Smooth muscle cell of the brain vasculature (primary cell): ENCODE measurements around the gene ADH4.
"Not testable (repeated sequence)": the region's sequence is repeated elsewhere in the genome, so short reads cannot be mapped to it uniquely, and the experiment has no call there.

Source experiments
- DNase-seq: peaks from one replicate; pipeline ENCODE4 v3.0.0-alpha.2; 2012; ENCODE audit warnings: low read depth, low spot score

The ADH4 gene

DNA sequence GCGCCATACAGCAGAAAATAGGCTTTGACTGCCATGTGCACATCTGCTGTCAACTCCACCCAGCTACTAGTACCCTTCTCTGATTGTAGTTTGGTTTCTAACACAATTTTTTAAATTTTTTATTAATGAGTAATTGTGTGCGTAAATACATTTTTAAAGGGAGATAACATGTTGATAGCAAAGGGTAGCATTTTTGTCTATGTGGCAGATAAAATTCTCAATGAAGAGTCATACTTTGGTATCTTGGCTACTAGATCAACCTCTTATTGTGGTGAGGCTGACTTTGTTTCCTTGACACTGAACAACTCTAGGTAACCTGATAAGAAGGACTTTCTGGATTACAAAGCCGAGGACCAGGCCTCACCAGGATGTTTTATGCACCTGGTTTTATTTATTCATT, 9.5 kb downstream of the ADH4 start:
- no peak for DNase-seq

DNA sequence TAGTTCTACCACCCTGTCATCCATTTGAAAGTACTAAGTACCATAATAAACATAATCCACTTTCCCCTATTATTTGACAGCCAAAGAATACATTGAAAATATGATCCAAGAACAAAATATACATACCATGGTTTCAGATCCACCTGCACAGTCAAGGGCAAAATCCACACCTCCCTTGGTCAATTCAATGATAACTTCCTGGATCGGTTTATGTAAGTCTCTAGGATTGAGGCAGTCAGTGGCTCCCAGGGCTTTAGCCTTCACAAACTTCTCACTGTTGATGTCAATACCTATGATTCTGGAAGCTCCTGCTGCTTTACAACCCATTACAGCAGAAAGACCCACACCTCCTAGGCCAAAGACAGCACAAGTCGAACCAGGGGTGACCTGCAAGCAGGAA, 12.7 kb downstream of the ADH4 start:
- no peak for DNase-seq

DNA sequence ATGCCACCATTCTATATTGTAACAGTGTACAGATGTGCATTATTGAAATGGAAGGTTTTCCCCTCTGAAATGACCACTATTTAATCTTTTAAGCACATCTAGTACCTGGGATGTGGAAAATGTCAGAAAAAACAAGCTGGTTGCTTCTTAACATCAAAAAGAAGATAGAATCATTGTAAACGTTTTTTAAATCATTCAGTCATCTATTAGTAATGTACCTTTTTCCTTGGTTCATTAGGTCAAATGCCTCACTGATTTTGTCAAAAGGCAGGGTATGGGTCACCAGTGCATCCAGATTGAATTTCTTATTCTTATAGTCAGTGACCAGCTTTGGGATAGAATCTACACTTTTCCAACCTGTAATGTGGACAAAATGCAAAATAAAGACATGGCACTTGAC, 17.7 kb downstream of the ADH4 start:
- DNase-seq = no peak

DNA sequence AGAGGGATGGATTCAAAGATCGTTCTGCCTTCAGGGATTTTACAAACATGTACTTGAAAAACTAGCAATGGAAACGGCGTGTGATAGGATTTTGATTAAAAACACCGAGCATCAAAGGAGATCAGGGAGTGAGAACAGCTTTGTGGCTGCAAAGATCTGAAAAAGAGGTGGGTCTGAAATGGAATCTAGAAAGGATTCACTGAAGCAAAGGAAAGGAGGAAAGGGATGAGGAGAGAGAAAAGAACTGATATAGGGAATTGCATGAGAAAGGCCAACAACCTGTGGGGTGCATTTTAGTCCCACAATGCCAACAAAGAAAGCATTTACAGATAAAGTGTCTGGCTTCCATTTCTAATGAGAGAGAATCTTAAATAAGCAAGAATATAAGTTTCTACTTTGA, 23.1 kb downstream of the ADH4 start:
- no peak for DNase-seq

DNA sequence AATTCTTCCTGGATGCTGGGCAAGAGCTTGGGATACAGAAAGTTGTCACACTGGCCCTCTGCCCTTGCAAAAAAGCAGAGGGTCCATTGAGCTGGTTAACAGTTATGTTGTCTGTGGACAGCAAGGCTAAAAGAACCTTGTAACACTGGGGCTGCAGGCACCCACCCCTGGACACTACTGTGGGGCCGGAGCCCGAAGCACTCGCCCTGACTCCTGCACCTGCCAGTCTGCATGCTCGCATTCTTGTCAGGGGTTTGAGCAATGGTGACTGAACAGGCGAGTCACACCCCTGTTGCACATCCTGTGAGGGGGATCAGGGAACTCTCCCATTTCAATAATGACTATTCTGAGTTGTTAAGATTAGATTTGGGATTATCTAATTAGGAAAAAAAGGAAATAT, 23.6 kb downstream of the ADH4 start:
- no peak for DNase-seq

DNA sequence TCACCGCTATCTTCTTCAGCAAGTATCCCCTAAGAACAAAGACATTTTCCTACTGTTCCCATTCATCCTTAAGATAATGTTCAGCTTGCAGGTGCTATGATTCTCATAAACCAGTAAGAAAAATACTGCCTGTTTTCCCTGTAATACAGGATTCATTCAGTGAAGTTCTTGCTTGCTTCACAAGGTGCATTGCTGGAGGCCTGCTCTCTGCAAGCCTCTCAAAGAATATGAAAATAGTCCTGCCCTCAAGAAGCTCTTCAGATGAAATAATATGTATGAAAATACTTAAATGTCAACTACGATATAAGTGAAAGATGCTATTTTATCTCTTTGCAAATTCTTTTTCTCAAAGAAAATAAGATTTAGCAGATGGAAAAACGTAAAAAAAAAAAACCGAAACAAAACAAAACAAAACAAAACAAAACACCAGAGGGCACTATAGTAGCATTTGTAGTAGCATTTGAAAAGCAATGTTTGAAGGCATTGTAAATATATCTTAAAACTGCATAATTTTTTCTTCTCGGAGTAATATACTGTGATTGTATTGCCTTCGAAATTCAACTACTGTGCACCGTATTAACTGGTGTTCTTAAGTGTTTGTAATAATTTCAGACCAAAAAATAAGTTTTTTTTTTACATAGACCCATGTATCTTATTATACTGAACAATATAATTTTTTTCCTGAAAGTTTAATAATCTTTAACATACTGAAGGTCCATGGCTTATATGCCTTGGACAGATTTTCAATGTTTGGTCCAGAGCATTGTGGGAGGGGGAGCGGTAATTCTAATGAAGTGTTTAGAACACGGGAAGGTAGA, 26.0 kb downstream of the ADH4 start:
- DNase-seq = no peak

DNA sequence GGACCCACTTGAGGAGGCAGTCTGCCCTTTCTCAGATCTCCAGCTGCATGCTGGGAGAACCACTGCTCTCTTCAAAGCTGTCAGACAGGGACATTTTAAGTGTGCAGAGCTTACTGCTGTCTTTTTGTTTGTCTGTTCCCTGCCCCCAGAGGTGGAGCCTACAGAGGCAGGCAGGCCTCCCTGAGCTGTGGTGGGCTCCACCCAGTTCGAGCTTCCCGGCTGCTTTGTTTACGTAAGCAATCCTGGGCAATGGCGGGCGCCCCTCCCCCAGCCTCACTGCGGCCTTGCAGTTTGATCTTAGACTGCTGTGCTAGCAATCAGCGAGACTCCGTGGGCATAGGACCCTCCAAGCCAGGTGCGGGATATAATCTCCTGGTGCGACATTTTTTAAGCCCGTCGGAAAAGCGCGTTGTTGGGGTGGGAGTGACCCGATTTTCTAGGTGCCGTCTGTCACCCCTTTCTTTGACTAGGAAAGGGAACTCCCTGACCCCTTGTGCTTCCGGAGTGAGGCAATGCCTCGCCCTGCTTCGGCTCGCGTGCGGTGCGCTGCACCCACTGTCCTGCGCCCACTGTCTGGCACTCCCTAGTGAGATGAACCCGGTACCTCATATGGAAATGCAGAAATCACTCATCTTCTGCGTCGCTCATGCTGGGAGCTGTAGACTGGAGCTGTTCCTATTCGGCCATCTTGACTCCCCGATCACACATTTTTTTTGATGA, 26.8 kb downstream of the ADH4 start:
- not testable (repeated sequence) for DNase-seq

DNA sequence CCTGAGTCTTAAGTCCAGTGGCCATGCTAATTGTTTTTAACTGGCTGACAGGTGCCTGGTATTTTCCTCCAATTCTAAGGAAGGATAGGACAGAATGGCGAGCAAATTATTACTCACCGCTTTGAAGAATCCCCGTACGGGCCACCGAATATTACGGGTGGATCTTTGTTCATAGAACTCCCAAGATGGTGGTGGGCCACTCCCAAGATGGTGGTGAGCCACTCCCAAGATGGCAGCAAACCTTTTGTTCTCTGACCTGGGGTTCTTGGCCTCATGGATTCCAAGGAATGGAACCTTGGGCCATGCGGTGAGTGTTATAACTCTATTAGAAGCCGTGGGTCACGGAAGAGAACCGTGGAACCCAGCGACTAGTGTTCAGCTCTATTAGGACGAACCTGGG, 34.8 kb downstream of the ADH4 start:
- DNase-seq = not testable (repeated sequence)

DNA sequence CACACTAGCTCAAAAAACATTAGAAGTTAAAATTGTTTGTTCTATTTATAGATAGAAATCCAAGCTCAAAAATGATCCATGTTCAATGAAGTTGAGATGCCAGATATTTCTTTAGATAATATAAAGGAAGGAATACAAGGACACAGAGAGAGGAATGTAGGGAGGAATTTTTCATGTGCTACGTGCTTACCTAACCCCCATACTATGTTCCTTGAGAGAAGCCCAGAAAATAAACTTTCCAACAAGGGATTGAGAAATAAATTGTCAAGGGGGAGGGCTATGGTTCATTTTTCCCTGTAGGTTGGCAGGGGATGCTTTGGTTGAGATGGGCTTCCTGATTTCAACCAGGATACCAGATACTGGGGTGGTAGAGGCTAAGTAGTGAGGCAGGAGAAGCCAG, 39.9 kb downstream of the ADH4 start:
- no peak for DNase-seq

DNA sequence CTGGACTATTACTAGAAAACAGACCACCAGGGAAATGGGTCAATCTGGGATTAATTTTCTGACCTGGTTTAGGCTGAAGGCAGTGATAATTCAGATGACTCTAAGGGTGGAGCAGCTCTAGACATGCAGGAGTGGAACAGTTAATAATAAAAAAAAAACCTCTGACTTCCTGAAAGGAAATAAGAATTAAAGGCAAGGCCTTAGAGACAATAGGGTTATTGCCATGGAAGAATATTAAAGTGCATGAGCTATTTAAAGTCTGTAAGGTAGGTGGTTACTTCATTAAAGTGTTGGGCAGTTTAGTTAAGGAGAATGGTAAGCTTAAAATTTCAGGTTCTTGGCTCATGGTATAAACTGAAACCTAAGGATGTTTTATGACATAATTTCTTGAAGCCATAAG, 40.9 kb downstream of the ADH4 start:
- DNase-seq = no peak

DNA sequence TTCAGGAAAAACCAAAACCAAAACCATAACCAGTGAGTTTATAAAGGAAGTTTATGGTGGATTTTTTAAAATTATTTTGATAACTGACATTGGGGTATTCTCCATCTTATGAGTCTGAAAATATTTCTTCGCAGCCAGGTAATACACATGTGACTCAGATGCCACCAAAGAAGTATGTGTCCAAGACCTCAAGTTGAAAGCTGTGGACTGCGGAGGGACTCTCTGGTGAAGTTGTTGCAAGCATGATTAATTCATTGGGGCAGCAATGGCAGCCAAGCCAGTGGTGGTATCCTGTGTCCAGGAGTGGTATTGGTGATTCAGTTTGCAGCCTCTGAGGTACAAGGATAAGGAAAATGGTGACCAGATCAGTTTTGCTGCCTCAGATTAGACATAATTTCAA, 41.5 kb downstream of the ADH4 start:
- no peak for DNase-seq

DNA sequence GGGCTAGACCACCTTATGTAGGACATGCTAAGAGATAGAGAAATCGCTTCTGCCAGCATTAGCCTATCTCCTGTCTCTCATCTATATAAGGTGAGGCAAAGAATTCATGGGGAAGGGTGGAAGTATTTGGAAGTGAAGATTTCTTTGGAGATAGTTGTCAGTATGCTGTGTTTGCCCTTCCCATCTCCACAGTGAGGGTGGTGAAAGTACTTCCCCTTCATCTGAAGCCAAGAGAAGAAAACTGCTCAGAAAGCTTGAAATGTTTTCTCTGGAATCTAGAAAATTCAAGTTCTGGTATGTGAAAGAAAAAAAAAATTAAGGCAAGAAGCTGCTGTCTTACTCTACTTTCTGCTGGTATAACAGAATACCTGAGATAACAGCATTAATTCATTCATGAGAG, 43.2 kb downstream of the ADH4 start:
- no peak for DNase-seq

DNA sequence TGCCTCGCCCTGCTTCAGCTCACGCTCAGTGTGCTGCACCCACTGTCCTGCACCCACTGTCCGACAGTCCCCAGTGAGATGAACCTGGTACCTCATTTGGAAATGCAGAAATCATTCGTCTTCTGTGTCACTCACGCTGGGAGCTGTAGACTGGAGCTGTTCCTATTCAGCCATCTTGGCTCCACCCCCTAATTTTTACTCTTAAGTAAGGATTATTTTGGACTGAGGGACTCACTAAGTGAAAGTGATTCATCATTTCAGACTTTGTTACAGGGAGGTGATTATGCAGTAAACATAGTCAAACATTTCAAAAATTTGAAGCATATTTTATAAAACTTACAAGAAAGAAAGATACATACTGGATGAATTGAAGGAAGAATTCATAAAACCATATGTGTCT, 44.3 kb downstream of the ADH4 start:
- DNase-seq = not testable (repeated sequence)

DNA sequence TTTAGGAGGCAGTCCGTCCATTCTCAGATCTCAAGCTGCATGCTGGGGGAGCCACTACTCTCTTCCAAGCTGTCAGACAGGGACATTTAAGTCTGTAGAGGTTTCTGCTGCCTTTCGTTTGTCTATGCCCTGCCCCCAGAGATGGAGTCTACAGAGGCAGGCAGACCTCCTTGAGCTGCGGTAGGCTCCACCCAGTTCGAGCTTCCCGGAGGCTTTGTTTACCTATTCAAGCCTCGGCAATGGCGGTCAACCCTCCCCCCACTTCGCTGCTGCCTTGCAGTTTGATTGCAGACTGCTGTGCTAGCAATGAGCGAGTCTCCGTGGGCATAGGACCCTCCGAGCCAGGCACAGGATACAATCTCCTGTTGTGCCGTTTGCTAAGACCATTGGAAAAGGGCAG, 44.8 kb downstream of the ADH4 start:
- no peak for DNase-seq

DNA sequence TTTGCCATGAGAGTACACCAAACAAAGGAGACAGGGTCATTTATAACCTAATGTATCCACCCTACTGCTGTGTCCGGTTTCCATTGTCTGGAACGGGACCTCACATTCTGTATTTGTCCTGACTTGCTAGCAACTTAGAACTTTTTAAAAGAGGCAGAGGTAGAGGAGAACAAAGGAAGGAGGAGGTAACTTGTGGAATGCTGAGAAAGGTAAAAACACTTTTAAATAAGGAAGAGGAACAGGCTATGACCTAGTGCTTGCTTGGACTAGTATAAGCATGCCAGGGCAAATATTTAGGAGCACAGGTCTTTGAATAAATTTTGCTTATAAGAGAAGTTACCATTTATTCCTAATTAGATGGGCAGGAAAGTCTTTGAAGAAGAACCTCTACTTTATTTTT, 52.3 kb downstream of the ADH4 start:
- not testable (repeated sequence) for DNase-seq

DNA sequence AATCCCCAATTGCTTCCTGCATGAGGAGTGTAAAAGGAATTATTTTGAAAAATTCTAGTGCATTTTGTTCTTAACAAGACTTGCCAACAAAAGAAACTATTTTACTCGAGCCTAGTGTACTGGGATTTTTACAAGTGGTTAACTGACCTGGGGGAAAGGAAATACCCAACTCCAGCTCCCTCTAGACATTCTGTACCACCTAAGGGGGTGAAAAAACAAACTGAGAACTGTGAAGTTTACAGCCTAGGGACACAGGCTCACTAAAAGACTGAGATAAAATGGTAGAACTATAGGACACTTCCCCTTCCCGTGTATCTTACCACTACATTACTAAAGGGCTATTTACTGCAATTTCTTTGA, 52.9 kb downstream of the ADH4 start:
- DNase-seq = no peak

DNA sequence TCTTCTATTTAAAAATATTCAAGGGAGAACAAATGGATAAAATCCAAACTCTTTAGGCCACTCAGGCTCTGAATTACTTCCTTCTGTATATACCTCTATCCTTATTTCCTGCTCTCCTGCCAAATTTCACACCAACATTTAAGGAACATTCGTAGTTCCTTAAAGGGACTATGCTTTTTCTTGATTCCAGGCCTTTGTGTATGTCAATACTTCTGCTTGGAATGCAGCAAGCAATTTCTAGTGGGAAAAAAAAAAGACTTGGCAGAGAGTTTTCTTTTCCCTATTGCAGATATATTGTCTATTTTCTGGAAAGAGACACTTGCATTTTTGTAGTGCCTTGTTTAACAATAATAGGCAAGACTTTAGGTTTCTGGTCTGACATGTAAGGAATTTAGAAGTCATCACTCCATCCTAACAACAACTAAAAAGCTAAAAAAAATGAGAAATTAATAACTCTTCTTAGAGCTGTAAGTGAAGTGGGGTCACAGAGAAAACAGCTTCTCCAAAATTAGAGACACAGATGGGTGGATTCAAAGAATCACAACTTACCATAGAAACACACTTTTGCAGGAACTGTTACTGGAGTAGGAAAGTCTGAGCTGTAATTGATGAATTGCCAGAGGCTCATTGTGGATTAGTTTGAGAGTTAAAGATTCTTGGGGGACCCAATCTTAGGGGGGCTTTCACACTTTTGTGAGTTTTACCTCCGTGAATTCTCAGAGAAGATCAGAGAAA, 53.4 kb downstream of the ADH4 start:
- DNase-seq = no peak

DNA sequence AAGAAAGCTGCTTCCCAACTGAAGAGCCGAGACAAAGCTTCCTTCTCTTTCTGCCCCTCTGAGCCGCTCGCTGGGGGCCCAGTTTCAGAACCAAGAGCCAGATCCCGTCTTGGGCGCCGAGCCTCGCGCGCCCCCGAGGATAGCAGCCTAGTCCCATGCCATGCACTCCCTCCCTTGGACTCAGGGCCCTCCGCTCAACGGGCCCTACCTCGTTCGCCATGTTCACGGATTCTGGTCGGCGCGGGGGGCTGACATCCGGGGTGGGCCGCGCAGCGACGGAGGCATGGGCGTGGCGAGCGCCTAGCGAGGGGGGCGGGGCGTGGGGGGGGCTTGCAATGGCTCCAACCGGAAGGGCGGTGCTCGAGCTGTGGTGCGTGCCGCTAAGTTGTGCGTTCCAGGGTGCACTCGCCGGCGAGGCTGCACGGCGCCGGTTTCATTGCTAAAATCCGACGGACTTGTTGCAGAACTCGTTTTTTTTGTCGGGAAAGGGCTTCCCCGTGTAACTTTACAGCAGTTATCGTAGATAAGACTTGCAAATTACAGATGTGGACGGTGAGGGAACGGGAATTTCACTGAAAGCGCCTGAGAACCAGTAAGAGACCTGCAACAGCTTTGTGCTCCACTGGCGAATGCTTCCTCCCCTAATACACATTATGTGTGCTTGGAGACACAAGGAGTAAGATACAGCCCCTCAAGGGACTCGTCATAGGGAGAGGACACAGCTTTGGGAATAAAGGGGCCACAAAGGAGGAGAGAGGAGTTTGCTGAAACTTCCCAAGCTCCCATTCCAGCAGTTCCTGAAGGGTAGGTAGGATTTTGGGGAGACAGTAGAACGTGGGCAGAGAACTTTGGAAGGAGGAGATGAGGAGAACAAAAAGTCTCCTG, 55.4 kb downstream of the ADH4 start, which contains the start of gene ADH5:
Gene ADH5, minus strand, starts transcription at position 308 of the 885 bp plus-strand sequence. Its CDS starts 88 bp downstream, at position 220.
- peak; percentile 58 for DNase-seq

DNA sequence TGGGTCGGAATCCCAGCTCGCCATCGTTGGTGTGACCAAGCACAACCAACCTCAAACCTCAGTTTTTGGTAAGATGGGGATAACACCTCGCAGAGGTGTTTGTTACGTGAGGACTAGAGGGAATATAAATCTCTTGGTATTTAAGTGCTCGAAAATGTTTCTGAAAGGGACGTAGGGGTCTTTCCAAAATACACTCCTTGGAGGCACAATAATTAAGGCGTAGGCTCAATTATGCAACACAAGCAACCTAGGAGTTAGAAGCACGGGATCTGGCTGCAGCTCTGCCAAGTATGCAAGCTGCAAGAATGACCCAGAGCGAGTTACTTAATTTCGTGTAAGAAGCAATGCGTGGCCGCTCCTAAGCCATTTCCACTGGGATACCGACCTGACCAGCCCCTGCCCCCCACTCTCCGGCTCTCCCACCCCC, 56.1 kb downstream of the ADH4 start:
- DNase-seq = no peak

DNA sequence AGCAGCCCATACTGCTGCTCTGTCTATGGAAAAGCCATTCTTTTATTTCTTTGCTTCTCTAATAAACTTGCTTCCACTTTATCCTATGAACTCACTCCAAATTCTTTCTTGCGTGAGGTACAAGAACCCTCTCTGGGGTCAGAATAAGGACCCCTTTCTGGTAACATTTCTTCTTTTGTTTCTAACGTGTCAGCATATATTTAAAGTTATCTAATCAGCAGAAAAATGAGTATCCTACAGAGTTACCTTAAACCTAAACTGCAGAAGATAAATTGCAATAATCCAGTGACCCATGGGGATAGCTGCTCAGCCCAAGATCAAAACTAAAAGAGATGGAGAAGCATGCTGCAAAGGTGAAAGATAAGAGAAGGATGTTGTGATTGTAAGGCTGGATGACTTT, 59.5 kb downstream of the ADH4 start:
- no peak for DNase-seq

DNA sequence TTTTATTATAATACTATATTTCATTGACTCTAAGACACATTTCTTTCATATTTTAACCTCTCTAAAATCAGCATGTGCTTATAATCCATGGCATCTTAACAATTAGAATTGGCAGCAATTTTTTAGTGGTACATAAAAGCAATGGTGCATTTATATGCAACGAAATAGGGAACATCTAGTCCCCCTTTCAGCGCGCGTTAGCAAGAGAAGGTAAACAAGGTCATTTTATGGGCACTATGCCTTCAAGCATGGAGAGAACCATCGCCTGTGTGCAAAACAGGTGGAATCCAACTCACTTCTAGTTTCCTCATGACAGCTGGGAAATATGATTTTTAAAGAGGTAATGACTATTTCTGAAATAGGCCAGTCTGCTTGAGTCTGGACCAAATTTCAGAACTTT, 61.9 kb downstream of the ADH4 start:
- DNase-seq = no peak
